ENCODE results near the gene SLC7A5.
"Not testable (repeated sequence)": the region's sequence is repeated elsewhere in the genome, so short reads cannot be mapped to it uniquely, and the experiment has no call there.

SLC7A5 gene

GRCh38 chr16:87822108-87822970, 47.0 kb downstream of the SLC7A5 start:
- DNase-seq (ENCODE audit: low spot score): no peak

GRCh38 chr16:87821376-87822107, 47.8 kb downstream of the SLC7A5 start:
- no peak for DNase-seq (ENCODE audit: low spot score)

- DNase-seq (ENCODE audit: low spot score): no peak
Observed at GRCh38 chr16:87819983-87820382, 49.3 kb downstream of the SLC7A5 start.

GRCh38 chr16:87819282-87819681, 50.0 kb downstream of the SLC7A5 start:
- no peak for DNase-seq (ENCODE audit: low spot score)

- no peak for DNase-seq (ENCODE audit: low spot score)
Observed at GRCh38 chr16:87818533-87819161, 50.7 kb downstream of the SLC7A5 start.

- DNase-seq (ENCODE audit: low spot score): no peak
Observed at GRCh38 chr16:87817910-87818309, 51.4 kb downstream of the SLC7A5 start.

GRCh38 chr16:87817370-87817769, 51.9 kb downstream of the SLC7A5 start:
- not testable (repeated sequence) for DNase-seq (ENCODE audit: low spot score)

GRCh38 chr16:87816507-87817100, 52.7 kb downstream of the SLC7A5 start:
- no peak for DNase-seq (ENCODE audit: low spot score)

- DNase-seq (ENCODE audit: low spot score): no peak
Observed at GRCh38 chr16:87815567-87815966, 53.7 kb downstream of the SLC7A5 start.

- no peak for DNase-seq (ENCODE audit: low spot score)
Observed at GRCh38 chr16:87812200-87812656, 57.1 kb downstream of the SLC7A5 start.

GRCh38 chr16:87811454-87811853, 57.9 kb downstream of the SLC7A5 start:
- not testable (repeated sequence) for DNase-seq (ENCODE audit: low spot score)

- DNase-seq (ENCODE audit: low spot score): no peak
Observed at GRCh38 chr16:87809150-87809902, 60.0 kb downstream of the SLC7A5 start.

GRCh38 chr16:87808108-87808507, 61.2 kb downstream of the SLC7A5 start:
- DNase-seq (ENCODE audit: low spot score): no peak

GRCh38 chr16:87806641-87807546, 62.4 kb downstream of the SLC7A5 start:
- peak; percentile 88 for DNase-seq (ENCODE audit: low spot score)

GRCh38 chr16:87806261-87806640, 63.1 kb downstream of the SLC7A5 start:
- DNase-seq (ENCODE audit: low spot score): no peak

GRCh38 chr16:87803385-87803784, 65.9 kb downstream of the SLC7A5 start:
- no peak for DNase-seq (ENCODE audit: low spot score)

GRCh38 chr16:87802670-87803069, 66.6 kb downstream of the SLC7A5 start:
- DNase-seq (ENCODE audit: low spot score): no peak

GRCh38 chr16:87801679-87802259, 67.5 kb downstream of the SLC7A5 start:
- no peak for DNase-seq (ENCODE audit: low spot score)

GRCh38 chr16:87800497-87800896, 68.8 kb downstream of the SLC7A5 start:
- no peak for DNase-seq (ENCODE audit: low spot score)

GRCh38 chr16:87795336-87795735, 74.0 kb downstream of the SLC7A5 start:
- DNase-seq (ENCODE audit: low spot score): no peak
